GM18868 (cell line): ENCODE measurements around the gene THSD7B.

ENCODE experiments used
- ATAC-seq: cut with Tn5 transposase; IDR thresholded peaks from one replicate; pipeline ENCODE4 v1.9.1; 2021; ENCODE audit warnings: mild to moderate bottlenecking, moderate library complexity; ENCODE audit not compliant: unreplicated experiment

The THSD7B gene

GRCh38 chr2:137345994-137346393, 580.6 kb downstream of the THSD7B start:
- ATAC-seq = no peak

- ATAC-seq = no peak
Observed at GRCh38 chr2:137348301-137348700, 583.0 kb downstream of the THSD7B start.

GRCh38 chr2:137357634-137358033, 592.3 kb downstream of the THSD7B start:
- ATAC-seq = no peak

- no peak for ATAC-seq
Observed at GRCh38 chr2:137367361-137367760, 602.0 kb downstream of the THSD7B start.

- ATAC-seq = no peak
Observed at GRCh38 chr2:137369106-137369505, 603.8 kb downstream of the THSD7B start.

GRCh38 chr2:137379186-137379585, 613.8 kb downstream of the THSD7B start:
- no peak for ATAC-seq

GRCh38 chr2:137380610-137381009, 615.3 kb downstream of the THSD7B start:
- ATAC-seq = no peak

- no peak for ATAC-seq
Observed at GRCh38 chr2:137381731-137382130, 616.4 kb downstream of the THSD7B start.

GRCh38 chr2:137383391-137383790, 618.0 kb downstream of the THSD7B start:
- no peak for ATAC-seq

- ATAC-seq = no peak
Observed at GRCh38 chr2:137387044-137387443, 621.7 kb downstream of the THSD7B start.

- ATAC-seq = no peak
Observed at GRCh38 chr2:137405496-137405895, 640.2 kb downstream of the THSD7B start.

GRCh38 chr2:137411585-137411984, 646.2 kb downstream of the THSD7B start:
- no peak for ATAC-seq

GRCh38 chr2:137420744-137421143, 655.4 kb downstream of the THSD7B start:
- no peak for ATAC-seq

- no peak for ATAC-seq
Observed at GRCh38 chr2:137435162-137435561, 669.8 kb downstream of the THSD7B start.

GRCh38 chr2:137437386-137437785, 672.0 kb downstream of the THSD7B start:
- no peak for ATAC-seq

GRCh38 chr2:137444970-137445369, 679.6 kb downstream of the THSD7B start:
- ATAC-seq = no peak

- ATAC-seq = no peak
Observed at GRCh38 chr2:137449454-137449853, 684.1 kb downstream of the THSD7B start.

GRCh38 chr2:137454886-137455285, 689.5 kb downstream of the THSD7B start:
- no peak for ATAC-seq

- peak; percentile 94 for ATAC-seq
Observed at GRCh38 chr2:137467246-137467862, 702.0 kb downstream of the THSD7B start.

GRCh38 chr2:137493261-137493660, 727.9 kb downstream of the THSD7B start:
- ATAC-seq = no peak

GRCh38 chr2:137500599-137500998, 735.3 kb downstream of the THSD7B start:
- ATAC-seq = no peak

GRCh38 chr2:137507237-137507636, 741.9 kb downstream of the THSD7B start:
- no peak for ATAC-seq

GRCh38 chr2:137508739-137509384, 743.5 kb downstream of the THSD7B start:
- no peak for ATAC-seq
